Measurements from ENCODE around the gene PTGS2.

- TF ChIP-seq CTCF (IDR thresholded peaks at IDR 0.05; ENCODE audit: insufficient read depth, low read length, poor library complexity, severe bottlenecking) (no peak), EZH2phosphoT487 (conservative IDR thresholded peaks at IDR 0.05; ENCODE audit: low read length) (no peak)
Measured at GRCh38 chr1:186658999-186659398, 21.2 kb downstream of the PTGS2 start.
